Right lobe of liver (tissue), 6 donors: ENCODE measurements around the gene EVPLL. TPM values are rescaled to one million over a fixed set of nuclear protein-coding genes. Genes with fewer than 3 reads are reported as not detected.

Source experiments
- ATAC-seq, 4 donors: fragments of 200-7000 bp; cut with Tn5 transposase; one replicate each; pipeline ENCODE4 v1.9.1; 2020; ENCODE audit warnings: mild to moderate bottlenecking in 4 of 4, moderate library complexity in 4 of 4
- DNase-seq, 3 donors: peaks; one replicate each; pipeline ENCODE4 v3.0.0-alpha.2; 2020
- H3K27ac ChIP-seq, 3 donors: fragments of 200-600 bp; one replicate each; pipeline ENCODE4 v1.8.0; 2022
- H3K27me3 ChIP-seq, 2 donors: fragments of 200-600 bp; one replicate each; pipeline ENCODE4 v1.8.0; 2022
- H3K36me3 ChIP-seq, 4 donors: fragments of 200-600 bp; sonication (generic) in 1 of 4; one replicate each; pipeline versions ENCODE4 v1.5.1 to v1.8.0; 2017 to 2022; ENCODE audit warnings: control low read depth in 1 of 4
- H3K4me1 ChIP-seq, 4 donors: fragments of 200-600 bp; sonication (generic) in 1 of 4; one replicate each; pipeline versions ENCODE4 v1.5.1 to v1.8.0; 2017 to 2022; ENCODE audit warnings: control low read depth in 1 of 4
- H3K4me3 ChIP-seq, 3 donors: fragments of 200-600 bp; one replicate each; pipeline ENCODE4 v1.8.0; 2022
- H3K9me3 ChIP-seq, 4 donors: fragments of 200-600 bp; sonication (generic) in 1 of 4; one replicate each; pipeline versions ENCODE4 v1.5.1 to v1.8.0; 2017 to 2022; ENCODE audit warnings: control low read depth in 1 of 4
- POLR2A ChIP-seq: fragments of 450-650 bp; IDR thresholded peaks from one replicate; pipeline ENCODE4 v1.6.1; 2017; ENCODE audit warnings: antibody characterized with exemption, mild to moderate bottlenecking
- WGBS: methylation state at CpG from one replicate; pipeline ENCODE4 v1.1.6; 2018; ENCODE audit warnings: low coverage, low lambda C conversion rate; ENCODE audit not compliant: insufficient coverage; ENCODE audit errors: missing lambda C conversion rate; 5-methylcytosine and 5-hydroxymethylcytosine counted together
- intact Hi-C, 2 donors: fragments of 100-400 bp; cut with DNase I; formaldehyde crosslinking; loops; one replicate each; pipeline versions ENCODE4 v1.11.2 to v1.14.1; 2022
- total RNA-seq, 6 experiments: library from RNA; depleted of rRNA in 2 of 6; stranded (reverse); fragments of >200 nt in 2 of 6; fragmentation: NEBNext Ultra II Directional in 3 of 6; extraction: Animal tissue kit (Norgen Biotek cat#: 25700) in 3 of 6; gene quantifications; one replicate each; pipeline versions ENCODE4 v1.1.0 to v1.2.4, GENCODE V29; 2016 to 2023
- TF ChIP-seq, protein P1 (sequence below), 4 donors: fragments of 200-600 bp in 3 of 4; fragments of 450-650 bp in 1 of 4; IDR thresholded peaks; one replicate each; pipeline versions ENCODE4 v1.5.1 to v1.8.0; 2016 to 2022; ENCODE audit warnings: antibody characterized with exemption in 4 of 4, mild to moderate bottlenecking in 2 of 4
- donor health status: DM: no; HTN: yes; CAD: no.
- donor health status: DM: no; HTN: no; CAD: no.
- donor health status: DM: no; HTN: no; CAD: no.
- donor health status: DM: no; HTN: yes; CAD: no.
- donor health status: DM: no; HTN: yes; CAD: no.

The EVPLL gene
- total RNA-seq, 6 experiments from 2014 or later = 0.46 to 1.6 (median 1.0) TPM

DNA sequence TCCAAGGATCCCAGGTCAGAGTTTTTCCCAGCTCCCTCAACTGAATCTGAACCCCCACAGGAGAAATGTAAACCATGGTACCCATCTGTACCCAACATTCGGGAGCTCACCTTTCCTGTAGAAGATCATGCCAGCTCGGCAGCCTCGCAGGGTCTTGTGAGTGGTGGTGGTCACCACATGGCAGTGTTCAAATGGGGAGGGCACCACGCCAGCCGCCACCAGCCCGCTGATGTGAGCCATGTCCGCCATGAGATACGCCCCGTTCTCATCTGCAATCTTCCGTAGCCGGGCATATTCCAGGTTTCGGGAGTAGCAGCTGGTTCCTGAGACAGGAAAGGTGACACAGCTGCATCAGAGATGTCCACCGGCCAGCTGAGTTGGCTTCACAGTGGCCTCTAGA is 37.6 kb upstream of the EVPLL start:
- H3K27me3 ChIP-seq = no peaks in the 10 kb centered on the region

DNA sequence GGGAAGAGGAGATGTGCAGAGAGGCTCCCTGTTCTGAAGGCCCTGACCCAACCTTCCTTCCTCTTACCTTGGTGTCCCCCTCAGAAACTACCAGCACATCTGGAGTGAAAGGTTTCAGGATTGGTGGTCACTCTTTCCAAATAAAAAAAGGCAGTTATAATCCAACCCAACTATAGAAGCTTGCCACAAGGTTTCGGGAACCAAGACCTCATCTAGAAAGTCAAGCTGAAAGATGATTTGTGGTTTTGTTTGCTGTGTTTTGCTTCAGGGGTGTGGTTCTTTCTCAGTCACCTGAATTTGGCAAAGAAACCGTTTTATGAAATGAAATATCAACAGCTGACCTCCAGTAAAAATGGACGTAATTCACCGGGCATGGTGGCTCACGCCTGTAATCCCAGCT is 33.6 kb upstream of the EVPLL start:
- WGBS = 76% methylated on average over 5 of the region's 5 CpGs
- intact Hi-C loops = no loop called here
- ATAC-seq (no peak), DNase-seq (no peak)
- Histone ChIP-seq H3K4me1 (peaks cover 0 to 17% (median 0%) of the 10 kb centered on the region in 4 donors), H3K4me3 (no peak overlapping the region), H3K36me3 (peaks cover 0 to 100% (median 53%) of the 10 kb centered on the region in 4 donors), H3K27ac (no peak overlapping the region), H3K27me3 (no peaks in the 10 kb centered on the region), H3K9me3 (no peaks in the 10 kb centered on the region)
- no peak for TF ChIP-seq POLR2A
- TF ChIP-seq, protein P1, sequence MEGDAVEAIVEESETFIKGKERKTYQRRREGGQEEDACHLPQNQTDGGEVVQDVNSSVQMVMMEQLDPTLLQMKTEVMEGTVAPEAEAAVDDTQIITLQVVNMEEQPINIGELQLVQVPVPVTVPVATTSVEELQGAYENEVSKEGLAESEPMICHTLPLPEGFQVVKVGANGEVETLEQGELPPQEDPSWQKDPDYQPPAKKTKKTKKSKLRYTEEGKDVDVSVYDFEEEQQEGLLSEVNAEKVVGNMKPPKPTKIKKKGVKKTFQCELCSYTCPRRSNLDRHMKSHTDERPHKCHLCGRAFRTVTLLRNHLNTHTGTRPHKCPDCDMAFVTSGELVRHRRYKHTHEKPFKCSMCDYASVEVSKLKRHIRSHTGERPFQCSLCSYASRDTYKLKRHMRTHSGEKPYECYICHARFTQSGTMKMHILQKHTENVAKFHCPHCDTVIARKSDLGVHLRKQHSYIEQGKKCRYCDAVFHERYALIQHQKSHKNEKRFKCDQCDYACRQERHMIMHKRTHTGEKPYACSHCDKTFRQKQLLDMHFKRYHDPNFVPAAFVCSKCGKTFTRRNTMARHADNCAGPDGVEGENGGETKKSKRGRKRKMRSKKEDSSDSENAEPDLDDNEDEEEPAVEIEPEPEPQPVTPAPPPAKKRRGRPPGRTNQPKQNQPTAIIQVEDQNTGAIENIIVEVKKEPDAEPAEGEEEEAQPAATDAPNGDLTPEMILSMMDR (IDR thresholded peaks at IDR 0.05) = no peak

More for the DNA sequence above, 37.6 kb upstream of the EVPLL start:
- Histone ChIP-seq H3K4me3 (no peak overlapping the region), H3K4me1 (peaks cover 0 to 11% (median 0%) of the 10 kb centered on the region in 4 donors), H3K27ac (no peak overlapping the region), H3K36me3 (peaks cover 0 to 87% (median 41%) of the 10 kb centered on the region in 4 donors), H3K9me3 (no peaks in the 10 kb centered on the region)
- intact Hi-C loops = no loop called here
- WGBS = no CpG with 5 or more reads among the region's 13 CpGs
- ATAC-seq = no peak
- TF ChIP-seq POLR2A = no peak
- TF ChIP-seq, protein P1 (IDR thresholded peaks at IDR 0.05) = no peak
- no peak for DNase-seq

DNA sequence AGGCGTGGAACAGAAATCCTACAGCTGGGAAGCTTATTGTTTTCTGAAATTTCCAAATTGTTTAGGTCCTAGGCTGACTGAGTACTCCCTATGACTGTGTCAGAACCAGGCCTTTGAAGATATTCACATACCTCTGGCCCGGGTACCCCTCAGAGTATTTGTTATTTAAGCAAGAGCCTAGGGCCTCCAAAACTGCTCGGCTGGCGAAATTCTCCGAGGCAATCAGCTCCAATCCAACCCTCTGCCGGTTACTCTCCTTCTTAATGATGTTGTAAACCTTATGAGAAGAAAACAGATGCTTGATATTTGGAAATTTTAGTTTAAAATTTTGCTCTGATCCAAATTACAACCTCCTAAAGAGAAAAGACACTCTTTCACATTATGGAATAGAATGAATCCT is 24.0 kb upstream of the EVPLL start:
- Histone ChIP-seq H3K27ac (peak overlapping the region in 1 of 3 donors; percentile 14), H3K4me3 (no peak overlapping the region), H3K4me1 (peaks cover 0 to 25% (median 5%) of the 10 kb centered on the region in 4 donors), H3K27me3 (no peaks in the 10 kb centered on the region), H3K36me3 (peaks cover 0 to 68% (median 33%) of the 10 kb centered on the region in 4 donors), H3K9me3 (no peaks in the 10 kb centered on the region)
- TF ChIP-seq POLR2A = no peak
- TF ChIP-seq, protein P1 (IDR thresholded peaks at IDR 0.05) = no peak
- intact Hi-C loops = no loop called here
- DNase-seq = no peak
- WGBS = 76% methylated on average over 6 of the region's 6 CpGs
- ATAC-seq = no peak

DNA sequence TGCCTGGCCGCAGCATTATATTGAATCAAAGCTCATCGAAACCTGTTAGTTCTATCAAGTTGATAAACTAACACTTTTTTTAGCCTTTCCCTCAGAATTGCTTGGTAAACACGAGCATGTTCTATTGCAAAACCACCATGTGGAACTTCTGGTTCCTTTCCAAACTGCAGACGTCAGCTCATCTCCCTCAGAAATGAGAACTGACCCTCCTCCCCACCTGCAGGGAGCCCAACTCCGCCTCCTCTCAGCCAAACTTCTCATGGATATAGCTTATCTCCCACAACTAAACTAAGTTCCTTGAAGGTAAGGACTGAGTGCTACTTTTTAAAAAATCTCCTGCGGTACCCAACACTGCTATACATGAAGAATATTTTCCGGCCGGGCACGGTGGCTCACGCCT is 21.0 kb upstream of the EVPLL start:
- Histone ChIP-seq H3K36me3 (peaks cover 0 to 57% (median 24%) of the 10 kb centered on the region in 4 donors), H3K4me3 (peak overlapping the region; percentile 3 to 38 (median 23)), H3K27ac (peak overlapping the region; percentile 75 to 100 (median 100)), H3K27me3 (no peaks in the 10 kb centered on the region), H3K4me1 (peaks cover 0 to 41% (median 11%) of the 10 kb centered on the region in 4 donors), H3K9me3 (no peaks in the 10 kb centered on the region)
- TF ChIP-seq, protein P1 (IDR thresholded peaks at IDR 0.05) = no peak
- TF ChIP-seq POLR2A = peak; percentile 15
- ATAC-seq (peak; percentile 74 to 86 (median 80)), DNase-seq (peak; percentile 69 to 91 (median 79))
- intact Hi-C loops = no loop called here
- WGBS = 30% methylated on average over 10 of the region's 10 CpGs
